HepG2 (cell line): Measurements from ENCODE around the gene NISCH. TPM values are rescaled to one million over a fixed set of nuclear protein-coding genes. Genes with fewer than 3 reads are reported as not detected.

Experiments used
- CBX1 ChIP-seq: IDR thresholded peaks from one replicate; pipeline ENCODE4 v1.6.1; 2016; ENCODE audit warnings: antibody characterized with exemption, low read depth
- CEBPG ChIP-seq: IDR thresholded peaks from 2 replicates; pipeline ENCODE4 v1.6.1; 2016
- CSRNP2 ChIP-seq: sonication (generic); formaldehyde crosslinking; conservative IDR thresholded peaks from 2 replicates; pipeline ENCODE4 v1.8.0; 2022; ENCODE audit warnings: low read depth, missing genetic modification reagents
- ERF ChIP-seq: IDR thresholded peaks from 2 replicates; pipeline ENCODE4 v1.6.1; 2018; ENCODE audit warnings: missing biosample characterization, missing genetic modification reagents
- HNF1A ChIP-seq, 2 experiments: sonication (generic) in 1 of 2; formaldehyde crosslinking in 1 of 2; IDR thresholded peaks; 2 replicates each; pipeline versions ENCODE4 v1.4.0 to v1.6.1; 2016 to 2020; ENCODE audit warnings: borderline replicate concordance in 1 of 2, low read depth in 1 of 2, mild to moderate bottlenecking in 1 of 2, missing genetic modification reagents in 1 of 2
- JUN ChIP-seq: sonication (generic); formaldehyde crosslinking; IDR thresholded peaks from 2 replicates; pipeline ENCODE4 v1.4.0; 2020; ENCODE audit warnings: mild to moderate bottlenecking, missing genetic modification reagents
- TBX3 ChIP-seq: fragments of 450-650 bp; IDR thresholded peaks from 2 replicates; pipeline ENCODE4 v1.6.1; 2017; ENCODE audit warnings: antibody characterized with exemption, mild to moderate bottlenecking, inconsistent platforms, borderline replicate concordance
- THAP7 ChIP-seq: sonication (generic); formaldehyde crosslinking; IDR thresholded peaks from 2 replicates; pipeline ENCODE4 v1.8.1; 2023; ENCODE audit warnings: mild to moderate bottlenecking, missing genetic modification reagents
- ZBTB20 ChIP-seq: sonication (generic); formaldehyde crosslinking; IDR thresholded peaks from 2 replicates; pipeline ENCODE4 v1.8.1; 2023; ENCODE audit warnings: missing genetic modification reagents, low read depth, mild to moderate bottlenecking, borderline replicate concordance
- ZBTB33 ChIP-seq: sonication (generic); formaldehyde crosslinking; IDR thresholded peaks from 2 replicates; pipeline ENCODE4 v1.4.0; 2020; ENCODE audit warnings: missing genetic modification reagents
- ZKSCAN8 ChIP-seq: IDR thresholded peaks from 2 replicates; pipeline ENCODE4 v1.6.1; 2016; ENCODE audit warnings: borderline replicate concordance, missing genetic modification reagents, missing compliant biosample characterization
- ZNF20 ChIP-seq: sonication (generic); formaldehyde crosslinking; IDR thresholded peaks from 2 replicates; pipeline ENCODE4 v1.4.0; 2020; ENCODE audit warnings: mild to moderate bottlenecking, moderate library complexity, missing genetic modification reagents
- ZNF33A ChIP-seq: sonication (generic); formaldehyde crosslinking; IDR thresholded peaks from 2 replicates; pipeline ENCODE4 v1.5.1; 2020; ENCODE audit warnings: missing genetic modification reagents, mild to moderate bottlenecking, moderate library complexity, borderline replicate concordance
- ZNF496 ChIP-seq: sonication (generic); formaldehyde crosslinking; IDR thresholded peaks from 2 replicates; pipeline ENCODE4 v1.8.1; 2023; ENCODE audit warnings: mild to moderate bottlenecking, moderate library complexity, missing genetic modification reagents; ENCODE audit not compliant: insufficient replicate concordance
- ZNF598 ChIP-seq: sonication (generic); formaldehyde crosslinking; IDR thresholded peaks from 2 replicates; pipeline ENCODE4 v1.5.1; 2020; ENCODE audit warnings: mild to moderate bottlenecking, missing genetic modification reagents, borderline replicate concordance
- ZNF776 ChIP-seq: sonication (generic); formaldehyde crosslinking; IDR thresholded peaks from 2 replicates; pipeline ENCODE4 v1.4.0; 2020; ENCODE audit warnings: mild to moderate bottlenecking, missing genetic modification reagents
- ZSCAN5A ChIP-seq: sonication (generic); formaldehyde crosslinking; IDR thresholded peaks from 2 replicates; pipeline ENCODE4 v1.8.0; 2022; ENCODE audit warnings: mild to moderate bottlenecking, missing genetic modification reagents, borderline replicate concordance
- polyA plus RNA-seq, 8 experiments: library from polyadenylated mRNA; depleted of rRNA in 3 of 8; stranded (reverse) in 7 of 8; unstranded in 1 of 8; fragments of >200 nt; fragmentation: Illumina TruSeq in 4 of 8; extraction: Trizol in 4 of 8; gene quantifications; 2 replicates each; pipeline versions ENCODE4 v1.2.1 to v1.2.3, GENCODE V29; 2011 to 2016; ENCODE audit warnings: low read depth in 4 of 8, missing spikeins in 1 of 8, mixed read lengths in 1 of 8; ENCODE audit not compliant: insufficient read depth in 1 of 8
- total RNA-seq, 5 experiments: library from RNA; depleted of rRNA; stranded (reverse); fragments of >200 nt; fragmentation: Illumina TruSeq; extraction: Trizol; gene quantifications; 2 replicates each; pipeline ENCODE4 v1.2.3, GENCODE V29; 2016; ENCODE audit warnings: low read depth in 1 of 5

The NISCH gene
- total and polyA plus RNA-seq, 2 of the 13 experiments (the other 11 are each of a cell fraction or from before 2014, with no cell fraction given) = 27.0 to 47.6 TPM

GRCh38 chr3:52536369-52537164 is 81.2 kb downstream of the NISCH start, which contains the start of gene UQCC5 (continued):
- TF ChIP-seq CSRNP2 (CRISPR knock-in tag) = no peak
- TF ChIP-seq HNF1A (IDR thresholded peaks at IDR 0.05; ENCODE audit: low read depth) = no peak
- peak; percentile 55 for TF ChIP-seq HNF1A (CRISPR knock-in tag; IDR thresholded peaks at IDR 0.05; ENCODE audit: borderline replicate concordance)
- peak; percentile 73; the same call in 1 of the 2 replicates for TF ChIP-seq ZNF776 (CRISPR knock-in tag)
- TF ChIP-seq ZKSCAN8 = peak; percentile 43; the same call in 1 of the 2 replicates
- TF ChIP-seq THAP7 (CRISPR knock-in tag) = peak; percentile 95
- 0 out of 2 replicates have a peak, but pooled peaks have one; percentile 11 for TF ChIP-seq ZBTB33 (CRISPR knock-in tag)
- no peak for TF ChIP-seq ZNF20 (CRISPR knock-in tag)
- no peak for TF ChIP-seq CBX1
- no peak; the same call in 1 of the 2 replicates for TF ChIP-seq ZBTB20 (CRISPR knock-in tag)
- TF ChIP-seq ZSCAN5A (CRISPR knock-in tag) = 0 out of 2 replicates have a peak, but pooled peaks have one; percentile 13
- TF ChIP-seq TBX3 = 0 out of 2 replicates have a peak, but pooled peaks have one; percentile 8
- no peak for TF ChIP-seq ZNF33A (CRISPR knock-in tag)
- TF ChIP-seq CEBPG = peak; percentile 10; the same call in 1 of the 2 replicates
- TF ChIP-seq ERF = peak; percentile 90
- TF ChIP-seq JUN (CRISPR knock-in tag) = no peak
- TF ChIP-seq ZNF598 (CRISPR knock-in tag) = peak; percentile 73; the same call in 1 of the 2 replicates
- TF ChIP-seq ZNF496 (CRISPR knock-in tag) = no peak
